Osteocyte (in vitro differentiated cells): ENCODE data around the gene PSRC1. TPM values are rescaled to one million over a fixed set of nuclear protein-coding genes. Genes with fewer than 3 reads are reported as not detected.
"Not testable (repeated sequence)": the region's sequence is repeated elsewhere in the genome, so short reads cannot be mapped to it uniquely, and the experiment has no call there.

Source experiments
- DNase-seq: peaks from one replicate; pipeline ENCODE4 v3.0.0; 2021; ENCODE audit warnings: mixed read lengths; ENCODE audit not compliant: unreplicated experiment; ENCODE audit errors: extremely low spot score
- H3K27ac Mint-ChIP-seq: one replicate; pipeline ENCODE4 v1.8.0; 2021; ENCODE audit warnings: mild to moderate bottlenecking, mixed read lengths; ENCODE audit not compliant: unreplicated experiment
- H3K27me3 Mint-ChIP-seq: one replicate; pipeline ENCODE4 v1.8.0; 2021; ENCODE audit warnings: mixed read lengths; ENCODE audit not compliant: unreplicated experiment
- H3K36me3 Mint-ChIP-seq: one replicate; pipeline ENCODE4 v1.8.0; 2021; ENCODE audit warnings: mixed read lengths; ENCODE audit not compliant: unreplicated experiment
- H3K4me1 Mint-ChIP-seq: one replicate; pipeline ENCODE4 v1.8.0; 2021; ENCODE audit warnings: mixed read lengths; ENCODE audit not compliant: unreplicated experiment
- H3K4me3 Mint-ChIP-seq: one replicate; pipeline ENCODE4 v1.8.0; 2021; ENCODE audit warnings: mild to moderate bottlenecking, moderate library complexity, mixed read lengths; ENCODE audit not compliant: unreplicated experiment
- H3K9me3 Mint-ChIP-seq: one replicate; pipeline ENCODE4 v1.8.0; 2021; ENCODE audit warnings: mixed read lengths; ENCODE audit not compliant: unreplicated experiment
- CTCF ChIP-seq: fragments of 200-600 bp; sonication (generic); IDR thresholded peaks from 2 replicates; pipeline ENCODE4 v1.5.0; 2021; ENCODE audit warnings: antibody characterized with exemption, mild to moderate bottlenecking, moderate library complexity
- total RNA-seq: library from RNA; stranded (reverse); gene quantifications from 2 replicates; pipeline ENCODE4 v1.2.1, GENCODE V29; 2021

PSRC1 gene
- total RNA-seq, 1 donor from 2014 or later: 9.3 TPM

GRCh38 chr1:109290998-109291397, 8.1 kb upstream of the PSRC1 start:
- DNase-seq: no peak
- no peak overlapping the region for H3K27ac Mint-ChIP-seq
- TF ChIP-seq CTCF: no peak
- no peaks in the 10 kb centered on the region for H3K9me3 Mint-ChIP-seq
- no peaks in the 10 kb centered on the region for H3K36me3 Mint-ChIP-seq
- H3K4me1 Mint-ChIP-seq: no peaks in the 10 kb centered on the region
- H3K27me3 Mint-ChIP-seq: peaks cover 2% of the 10 kb centered on the region
- no peak overlapping the region for H3K4me3 Mint-ChIP-seq

- no peak overlapping the region for H3K27ac Mint-ChIP-seq
- H3K4me1 Mint-ChIP-seq: no peaks in the 10 kb centered on the region
- H3K36me3 Mint-ChIP-seq: no peaks in the 10 kb centered on the region
- H3K9me3 Mint-ChIP-seq: no peaks in the 10 kb centered on the region
- no peak overlapping the region for H3K4me3 Mint-ChIP-seq
- peaks cover 2% of the 10 kb centered on the region for H3K27me3 Mint-ChIP-seq
- no peak for TF ChIP-seq CTCF
- DNase-seq: no peak
These were observed 7.2 kb upstream of the PSRC1 start for GRCh38 chr1:109290137-109290536.

GRCh38 chr1:109286762-109287161, 3.8 kb upstream of the PSRC1 start:
- not testable (repeated sequence) for H3K27me3 Mint-ChIP-seq, H3K27ac Mint-ChIP-seq, H3K4me3 Mint-ChIP-seq, H3K36me3 Mint-ChIP-seq, H3K9me3 Mint-ChIP-seq, DNase-seq
- peaks cover 21% of the 10 kb centered on the region for H3K4me1 Mint-ChIP-seq

GRCh38 chr1:109283748-109284600, 1.0 kb upstream of the PSRC1 start:
- no peaks in the 10 kb centered on the region for H3K9me3 Mint-ChIP-seq
- peak overlapping the region; percentile 100 for H3K4me3 Mint-ChIP-seq
- TF ChIP-seq CTCF: no peak
- no peak for DNase-seq
- no peaks in the 10 kb centered on the region for H3K36me3 Mint-ChIP-seq
- peak overlapping the region; percentile 94 for H3K27ac Mint-ChIP-seq
- peaks cover 29% of the 10 kb centered on the region for H3K4me1 Mint-ChIP-seq
- H3K27me3 Mint-ChIP-seq: no peaks in the 10 kb centered on the region

GRCh38 chr1:109282497-109282951, 421 bp downstream of the PSRC1 start:
- Mint-ChIP-seq H3K36me3 (no peaks in the 10 kb centered on the region), H3K27ac (peak overlapping the region; percentile 94), H3K4me3 (peak overlapping the region; percentile 100), H3K4me1 (peaks cover 29% of the 10 kb centered on the region), H3K27me3 (no peaks in the 10 kb centered on the region), H3K9me3 (no peaks in the 10 kb centered on the region)
- TF ChIP-seq CTCF: no peak
- no peak for DNase-seq
